A549 (cell line): ENCODE results near the gene NANS. TPM values are rescaled to one million over a fixed set of nuclear protein-coding genes. Genes with fewer than 3 reads are reported as not detected.

ENCODE experiments used
- ATAC-seq, 2 experiments: fragments of 200-7000 bp in 1 of 2; fragments of >200 bp in 1 of 2; cut with Nextera tagmentation in 1 of 2; cut with Tn5 transposase in 1 of 2; 3 replicates each; pipeline versions ENCODE4 v1.8.0 to v1.9.1; 2018 to 2020; ENCODE audit warnings: mild to moderate bottlenecking in 1 of 2, moderate library complexity in 1 of 2
- CTCF ChIA-PET: fragments of 300-600 bp; sonication (Branson Sonifier 250); formaldehyde crosslinking; extraction: SDS; loops from one replicate; lab custom pipeline; 2021; ENCODE audit warnings: antibody characterized with exemption, inconsistent platforms; lab: Yijun Ruan, JAX
- POLR2A ChIA-PET: fragments of 350-600 bp; formaldehyde crosslinking; extraction: SDS; loops from one replicate; lab custom pipeline; 2021; ENCODE audit warnings: antibody characterized with exemption, inconsistent platforms; lab: Yijun Ruan, JAX
- DNase-seq, 2 experiments: peaks; one replicate each; pipeline versions ENCODE4 v3.0.0 to v3.0.0-alpha.2; 2011 to 2016; ENCODE audit warnings: low read depth in 1 of 2, low spot score in 1 of 2
- FAIRE-seq: peaks from 2 replicates; lab custom pipeline; 2011; peaks lifted over from hg19 to GRCh38; lab: Jason Lieb, UNC
- H3K27ac ChIP-seq, 2 experiments: fragments of >200 bp; sonication (Bioruptor Twin); formaldehyde crosslinking; 3 replicates each; pipeline ENCODE4 v1.5.1; 2016 to 2017
- H3K4me1 ChIP-seq: fragments of >200 bp; sonication (Bioruptor Twin); formaldehyde crosslinking; 3 replicates; pipeline ENCODE4 v1.6.1; 2016
- H3K4me2 ChIP-seq: fragments of >200 bp; sonication (Bioruptor Twin); formaldehyde crosslinking; 3 replicates; pipeline ENCODE4 v1.6.1; 2016
- H3K4me3 ChIP-seq: fragments of >200 bp; sonication (Bioruptor Twin); formaldehyde crosslinking; 3 replicates; pipeline ENCODE4 v1.5.1; 2016
- H3K9me3 ChIP-seq: fragments of >200 bp; sonication (Bioruptor Twin); formaldehyde crosslinking; 3 replicates; pipeline ENCODE4 v1.6.1; 2016
- BHLHE40 ChIP-seq: IDR thresholded peaks from 2 replicates; pipeline ENCODE4 v1.6.1; 2012; ENCODE audit warnings: low read depth, low read length, inconsistent platforms
- CBX2 ChIP-seq: fragments of 200-600 bp; sonication (generic); IDR thresholded peaks from 2 replicates; pipeline ENCODE4 v1.6.1; 2016; ENCODE audit warnings: low read depth, mild to moderate bottlenecking, borderline replicate concordance
- CBX8 ChIP-seq: fragments of 200-600 bp; sonication (generic); IDR thresholded peaks from 2 replicates; pipeline ENCODE4 v1.6.1; 2016
- CEBPB ChIP-seq, 2 experiments: fragments of >200 bp in 1 of 2; sonication (Bioruptor Twin) in 1 of 2; formaldehyde crosslinking in 1 of 2; IDR thresholded peaks; 2 replicates each; pipeline ENCODE4 v1.6.1; 2012 to 2016
- CHD2 ChIP-seq: fragments of 150-350 bp; IDR thresholded peaks from 2 replicates; pipeline ENCODE4 v1.6.1; 2014; ENCODE audit warnings: low read length; ENCODE audit not compliant: partially characterized antibody
- CHD4 ChIP-seq: fragments of 200-600 bp; sonication (generic); IDR thresholded peaks from 2 replicates; pipeline ENCODE4 v1.6.1; 2016; ENCODE audit warnings: antibody characterized with exemption, mild to moderate bottlenecking, borderline replicate concordance
- EHF ChIP-seq: fragments of 250-450 bp; sonication (Bioruptor Pico); IDR thresholded peaks from 2 replicates; pipeline ENCODE4 v1.5.0; 2020; ENCODE audit warnings: mild to moderate bottlenecking
- FOSL2 ChIP-seq, 2 experiments: fragments of 450-650 bp in 1 of 2; fragments of >200 bp in 1 of 2; sonication (Bioruptor Twin) in 1 of 2; formaldehyde crosslinking; IDR thresholded peaks; 2 replicates each; pipeline versions ENCODE4 v1.5.0 to v1.6.1; 2016 to 2020; ENCODE audit warnings: mild to moderate bottlenecking in 1 of 2, moderate library complexity in 1 of 2
- FOXS1 ChIP-seq: fragments of 250-450 bp; sonication (Bioruptor Pico); IDR thresholded peaks from 2 replicates; pipeline ENCODE4 v1.5.0; 2020; ENCODE audit warnings: mild to moderate bottlenecking, moderate library complexity
- GATA3 ChIP-seq: IDR thresholded peaks from 2 replicates; pipeline ENCODE4 v1.6.1; 2012; ENCODE audit warnings: borderline replicate concordance
- HDAC2 ChIP-seq: fragments of 200-600 bp; sonication (generic); IDR thresholded peaks from 2 replicates; pipeline ENCODE4 v1.6.1; 2016
- HEYL ChIP-seq: fragments of 250-450 bp; sonication (Bioruptor Pico); IDR thresholded peaks from 2 replicates; pipeline ENCODE4 v1.8.0; 2021; ENCODE audit warnings: mild to moderate bottlenecking, moderate library complexity
- HOXA7 ChIP-seq: fragments of 250-450 bp; sonication (Bioruptor Pico); IDR thresholded peaks from 2 replicates; pipeline ENCODE4 v1.5.0; 2020; ENCODE audit warnings: mild to moderate bottlenecking, moderate library complexity
- HOXB13 ChIP-seq: fragments of 250-450 bp; sonication (Bioruptor Pico); IDR thresholded peaks from 2 replicates; pipeline ENCODE4 v1.5.0; 2020; ENCODE audit warnings: low read depth, mild to moderate bottlenecking, moderate library complexity
- JUNB ChIP-seq: fragments of >200 bp; sonication (Bioruptor Twin); formaldehyde crosslinking; IDR thresholded peaks from 2 replicates; pipeline ENCODE4 v1.6.1; 2016
- KDM1A ChIP-seq: fragments of 200-600 bp; sonication (generic); IDR thresholded peaks from 2 replicates; pipeline ENCODE4 v1.6.1; 2016; ENCODE audit warnings: low read depth, mild to moderate bottlenecking
- KDM5A ChIP-seq: fragments of 200-600 bp; sonication (generic); IDR thresholded peaks from 2 replicates; pipeline ENCODE4 v1.6.1; 2016; ENCODE audit warnings: antibody characterized with exemption, mild to moderate bottlenecking
- MAFK ChIP-seq: fragments of 450-650 bp; IDR thresholded peaks from 2 replicates; pipeline ENCODE4 v1.6.1; 2014; ENCODE audit not compliant: partially characterized antibody
- MAZ ChIP-seq: fragments of 150-350 bp; IDR thresholded peaks from 2 replicates; pipeline ENCODE4 v1.6.1; 2014; ENCODE audit warnings: antibody characterized with exemption, low read depth, low read length, borderline replicate concordance
- NFE2L2 ChIP-seq: fragments of 150-350 bp; conservative IDR thresholded peaks from 2 replicates; pipeline ENCODE4 v1.6.1; 2014; ENCODE audit warnings: low read length
- NPAS2 ChIP-seq: fragments of 250-450 bp; sonication (Bioruptor Pico); IDR thresholded peaks from 2 replicates; pipeline ENCODE4 v1.8.0; 2022; ENCODE audit warnings: mild to moderate bottlenecking, moderate library complexity, borderline replicate concordance
- PHF8 ChIP-seq: fragments of 200-600 bp; sonication (generic); IDR thresholded peaks from 2 replicates; pipeline ENCODE4 v1.6.1; 2016; ENCODE audit warnings: low read depth, mild to moderate bottlenecking, antibody characterized with exemption, moderate library complexity, borderline replicate concordance
- POLR2A ChIP-seq: IDR thresholded peaks from 2 replicates; pipeline ENCODE4 v1.6.1; 2012; ENCODE audit warnings: mild to moderate bottlenecking, low read length
- POLR2AphosphoS2 ChIP-seq: conservative IDR thresholded peaks from 2 replicates; pipeline ENCODE4 v1.6.1; 2012; ENCODE audit warnings: low read length, improper control_type of control experiment, inconsistent platforms
- RAD21 ChIP-seq, 2 experiments: fragments of >200 bp in 1 of 2; sonication (Bioruptor Twin) in 1 of 2; formaldehyde crosslinking in 1 of 2; IDR thresholded peaks in 1 of 2; conservative IDR thresholded peaks in 1 of 2; 2 replicates in 1 of 2; 3 replicates in 1 of 2; pipeline ENCODE4 v1.6.1; 2012 to 2018; ENCODE audit warnings: inconsistent platforms in 1 of 2
- SMC3 ChIP-seq: fragments of >200 bp; sonication (Bioruptor Twin); formaldehyde crosslinking; IDR thresholded peaks from 3 replicates; pipeline ENCODE4 v1.6.1; 2018; ENCODE audit warnings: inconsistent platforms
- SREBF2 ChIP-seq: fragments of 450-650 bp; IDR thresholded peaks from 2 replicates; pipeline ENCODE4 v1.6.1; 2014; ENCODE audit warnings: mild to moderate bottlenecking, moderate library complexity
- TFCP2L1 ChIP-seq: fragments of 250-450 bp; sonication (Bioruptor Pico); IDR thresholded peaks from 2 replicates; pipeline ENCODE4 v1.5.0; 2021; ENCODE audit warnings: mild to moderate bottlenecking
- ZC3H11A ChIP-seq: fragments of 450-650 bp; IDR thresholded peaks from 2 replicates; pipeline ENCODE4 v1.6.1; 2014; ENCODE audit warnings: antibody characterized with exemption, mild to moderate bottlenecking
- ZFP36 ChIP-seq: fragments of 450-650 bp; IDR thresholded peaks from 2 replicates; pipeline ENCODE4 v1.6.1; 2014; ENCODE audit warnings: borderline replicate concordance; ENCODE audit not compliant: partially characterized antibody
- WGBS: methylation state at CpG from one replicate; pipeline ENCODE4 v1.1.6; 2017; ENCODE audit errors: missing lambda C conversion rate; 5-methylcytosine and 5-hydroxymethylcytosine counted together
- polyA minus RNA-seq: library from RNA; depleted of rRNA, polyadenylated mRNA; stranded (reverse); fragments of >200 nt; gene quantifications from 2 replicates; pipeline ENCODE4 v1.2.3, GENCODE V29; 2011; rRNA and poly(A)+ RNA removed
- polyA plus RNA-seq, 4 experiments: library from polyadenylated mRNA; depleted of rRNA in 3 of 4; stranded (reverse); fragments of >200 nt; fragmentation: RNase III in 1 of 4; extraction: RNeasy Plus Mini Kit Qiagen cat#74134 plus additional on column Dnase treatment in 1 of 4; gene quantifications; 2 replicates in 3 of 4; 3 replicates in 1 of 4; pipeline ENCODE4 v1.2.3, GENCODE V29; 2011 to 2017
- TF ChIP-seq, protein P1 (sequence below): IDR thresholded peaks from 2 replicates; pipeline ENCODE4 v1.6.1; 2012; ENCODE audit warnings: low read depth, borderline replicate concordance
- TF ChIP-seq, protein P2 (sequence below): fragments of >200 bp; sonication (Bioruptor Twin); formaldehyde crosslinking; IDR thresholded peaks from 3 replicates; pipeline ENCODE4 v1.6.1; 2016
- TF ChIP-seq, protein P3 (sequence below): IDR thresholded peaks from 2 replicates; pipeline ENCODE4 v1.6.1; 2012
- TF ChIP-seq, protein P4 (sequence below): fragments of 250-450 bp; sonication (Bioruptor Pico); IDR thresholded peaks from 2 replicates; pipeline ENCODE4 v1.5.0; 2021; ENCODE audit warnings: mild to moderate bottlenecking, moderate library complexity, borderline replicate concordance
- TF ChIP-seq, protein P5 (sequence below): fragments of 250-450 bp; sonication (Bioruptor Pico); IDR thresholded peaks from 2 replicates; pipeline ENCODE4 v1.5.0; 2020; ENCODE audit warnings: low read depth, mild to moderate bottlenecking, moderate library complexity

The NANS gene, protein sequence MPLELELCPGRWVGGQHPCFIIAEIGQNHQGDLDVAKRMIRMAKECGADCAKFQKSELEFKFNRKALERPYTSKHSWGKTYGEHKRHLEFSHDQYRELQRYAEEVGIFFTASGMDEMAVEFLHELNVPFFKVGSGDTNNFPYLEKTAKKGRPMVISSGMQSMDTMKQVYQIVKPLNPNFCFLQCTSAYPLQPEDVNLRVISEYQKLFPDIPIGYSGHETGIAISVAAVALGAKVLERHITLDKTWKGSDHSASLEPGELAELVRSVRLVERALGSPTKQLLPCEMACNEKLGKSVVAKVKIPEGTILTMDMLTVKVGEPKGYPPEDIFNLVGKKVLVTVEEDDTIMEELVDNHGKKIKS
- 66.6 and 70.2 TPM in 2 replicates for polyA plus RNA-seq (2011; rRNA removed)
- polyA plus RNA-seq (2012; cell fraction: cytosol; rRNA removed): 61.8 and 67.8 TPM in 2 replicates
- polyA plus RNA-seq (2012; cell fraction: nucleus; rRNA removed): 43.6 and 58.5 TPM in 2 replicates
- polyA plus RNA-seq (2017; fragmentation: RNase III; extraction: RNeasy Plus Mini Kit Qiagen cat#74134 plus additional on column Dnase treatment): 53.3 to 58.2 TPM (median 56.8 TPM) in 3 replicates
- polyA minus RNA-seq: 43.5 and 51.4 TPM in 2 replicates

DNA sequence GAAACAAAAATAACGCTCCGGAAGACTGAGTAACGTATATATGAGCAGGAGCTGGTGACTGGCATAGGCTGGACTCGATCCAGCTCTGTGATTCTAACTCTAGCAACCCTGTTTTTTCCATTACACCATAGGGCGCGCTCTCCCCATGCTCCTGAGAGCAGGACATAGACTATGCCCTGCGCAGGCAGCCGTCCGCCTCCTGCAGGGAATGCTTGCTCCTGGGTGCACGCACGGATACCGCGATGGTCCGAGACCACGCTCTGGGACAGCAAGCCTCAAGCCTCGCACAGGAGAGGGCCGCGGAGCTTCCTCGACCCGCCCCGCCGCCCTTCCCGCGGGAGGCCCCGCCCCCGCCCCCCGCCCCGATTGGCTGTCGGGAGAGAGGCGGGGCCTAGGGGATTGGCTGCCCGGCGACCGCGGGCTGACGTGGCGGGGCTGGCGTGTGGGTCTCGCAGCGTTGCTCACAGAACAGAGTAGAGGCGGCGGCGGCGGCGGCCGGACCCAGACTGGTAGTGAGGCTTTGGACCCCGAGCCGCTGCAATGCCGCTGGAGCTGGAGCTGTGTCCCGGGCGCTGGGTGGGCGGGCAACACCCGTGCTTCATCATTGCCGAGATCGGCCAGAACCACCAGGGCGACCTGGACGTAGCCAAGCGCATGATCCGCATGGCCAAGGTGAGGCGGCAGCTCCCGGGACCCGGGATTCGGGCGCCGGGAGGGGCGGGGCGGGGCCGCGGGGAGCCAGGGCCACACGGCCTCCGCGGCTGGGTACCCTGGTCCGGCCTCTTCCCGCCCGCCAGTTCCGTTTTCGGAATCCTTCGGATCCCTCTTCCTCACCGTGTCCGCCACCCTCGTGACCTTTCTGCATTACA is at the start of gene NANS:
NANS (plus strand) TSS at position 464 of the 869 bp plus-strand sequence; CDS start at position 541, 77 bp downstream.
- Histone ChIP-seq H3K9me3 (no peaks in the 10 kb centered on the region), H3K27ac (peak within 1 kb of the TSS; percentile 86 to 93), H3K4me2 (peak within 1 kb of the TSS; percentile 97), H3K4me1 (peaks cover 16% of the 10 kb centered on the region; the same call in 2 of the 3 replicates), H3K4me3 (peak within 1 kb of the TSS; percentile 70)
- POLR2A ChIA-PET: interaction anchor here (0.6 to 2.1 kb wide), 30 partner anchors 9 to 423 kb away, joined by 3 to 17 read pairs (median 5); partner anchors contain the start of genes ANP32B, NCBP1, TBC1D2 and TRMO
- ATAC-seq (peak; percentile 96 to 98), DNase-seq (peak; percentile 91 to 96), FAIRE-seq (no peak)
- CTCF ChIA-PET: interaction anchor here (0.9 to 10.9 kb wide), 8 partner anchors 17 to 207 kb away, joined by 3 to 84 read pairs (median 4); no protein-coding TSS in a partner anchor
- 1% methylated on average over 23 of the region's 80 CpGs for WGBS
- no peak for TF ChIP-seq EHF (CRISPR knock-in tag)
- peak; percentile 92 for TF ChIP-seq POLR2A
- no peak for TF ChIP-seq KDM1A
- TF ChIP-seq CHD2: peak; percentile 92
- TF ChIP-seq ZFP36: no peak
- no peak for TF ChIP-seq JUNB
- TF ChIP-seq, protein P1, sequence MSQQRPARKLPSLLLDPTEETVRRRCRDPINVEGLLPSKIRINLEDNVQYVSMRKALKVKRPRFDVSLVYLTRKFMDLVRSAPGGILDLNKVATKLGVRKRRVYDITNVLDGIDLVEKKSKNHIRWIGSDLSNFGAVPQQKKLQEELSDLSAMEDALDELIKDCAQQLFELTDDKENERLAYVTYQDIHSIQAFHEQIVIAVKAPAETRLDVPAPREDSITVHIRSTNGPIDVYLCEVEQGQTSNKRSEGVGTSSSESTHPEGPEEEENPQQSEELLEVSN: 0 out of 2 replicates have a peak, but pooled peaks have one; percentile 57
- no peak for TF ChIP-seq HEYL (CRISPR knock-in tag)
- TF ChIP-seq KDM5A: no peak
- TF ChIP-seq HOXB13 (CRISPR knock-in tag): no peak
- no peak; the same call in 2 of the 3 replicates for TF ChIP-seq SMC3
- no peak for TF ChIP-seq RAD21 (conservative IDR thresholded peaks at IDR 0.05 in 1 of 2, IDR thresholded peaks at IDR 0.05 in 1 of 2)
- no peak for TF ChIP-seq NFE2L2
- no peak for TF ChIP-seq MAFK
- TF ChIP-seq FOSL2 (IDR thresholded peaks at IDR 0.05): no peak
- TF ChIP-seq FOSL2 (CRISPR knock-in tag; IDR thresholded peaks at IDR 0.05): no peak
- no peak for TF ChIP-seq POLR2AphosphoS2
- no peak for TF ChIP-seq HOXA7 (CRISPR knock-in tag)
- no peak for TF ChIP-seq NPAS2
- 0 out of 2 replicates have a peak, but pooled peaks have one; percentile 19 for TF ChIP-seq SREBF2
- TF ChIP-seq, protein P2, sequence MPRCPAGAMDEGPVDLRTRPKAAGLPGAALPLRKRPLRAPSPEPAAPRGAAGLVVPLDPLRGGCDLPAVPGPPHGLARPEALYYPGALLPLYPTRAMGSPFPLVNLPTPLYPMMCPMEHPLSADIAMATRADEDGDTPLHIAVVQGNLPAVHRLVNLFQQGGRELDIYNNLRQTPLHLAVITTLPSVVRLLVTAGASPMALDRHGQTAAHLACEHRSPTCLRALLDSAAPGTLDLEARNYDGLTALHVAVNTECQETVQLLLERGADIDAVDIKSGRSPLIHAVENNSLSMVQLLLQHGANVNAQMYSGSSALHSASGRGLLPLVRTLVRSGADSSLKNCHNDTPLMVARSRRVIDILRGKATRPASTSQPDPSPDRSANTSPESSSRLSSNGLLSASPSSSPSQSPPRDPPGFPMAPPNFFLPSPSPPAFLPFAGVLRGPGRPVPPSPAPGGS: peak; percentile 96
- TF ChIP-seq HDAC2: no peak
- TF ChIP-seq MAZ: no peak
- peak; percentile 62; the same call in 1 of the 2 replicates for TF ChIP-seq PHF8
- TF ChIP-seq BHLHE40: no peak
- TF ChIP-seq, protein P3, sequence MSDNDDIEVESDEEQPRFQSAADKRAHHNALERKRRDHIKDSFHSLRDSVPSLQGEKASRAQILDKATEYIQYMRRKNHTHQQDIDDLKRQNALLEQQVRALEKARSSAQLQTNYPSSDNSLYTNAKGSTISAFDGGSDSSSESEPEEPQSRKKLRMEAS: peak; percentile 75
- TF ChIP-seq, protein P4, sequence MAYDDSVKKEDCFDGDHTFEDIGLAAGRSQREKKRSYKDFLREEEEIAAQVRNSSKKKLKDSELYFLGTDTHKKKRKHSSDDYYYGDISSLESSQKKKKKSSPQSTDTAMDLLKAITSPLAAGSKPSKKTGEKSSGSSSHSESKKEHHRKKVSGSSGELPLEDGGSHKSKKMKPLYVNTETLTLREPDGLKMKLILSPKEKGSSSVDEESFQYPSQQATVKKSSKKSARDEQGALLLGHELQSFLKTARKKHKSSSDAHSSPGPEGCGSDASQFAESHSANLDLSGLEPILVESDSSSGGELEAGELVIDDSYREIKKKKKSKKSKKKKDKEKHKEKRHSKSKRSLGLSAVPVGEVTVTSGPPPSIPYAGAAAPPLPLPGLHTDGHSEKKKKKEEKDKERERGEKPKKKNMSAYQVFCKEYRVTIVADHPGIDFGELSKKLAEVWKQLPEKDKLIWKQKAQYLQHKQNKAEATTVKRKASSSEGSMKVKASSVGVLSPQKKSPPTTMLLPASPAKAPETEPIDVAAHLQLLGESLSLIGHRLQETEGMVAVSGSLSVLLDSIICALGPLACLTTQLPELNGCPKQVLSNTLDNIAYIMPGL (CRISPR knock-in tag): no peak
- peak; percentile 42 for TF ChIP-seq GATA3
- no peak for TF ChIP-seq CHD4
- TF ChIP-seq, protein P5, sequence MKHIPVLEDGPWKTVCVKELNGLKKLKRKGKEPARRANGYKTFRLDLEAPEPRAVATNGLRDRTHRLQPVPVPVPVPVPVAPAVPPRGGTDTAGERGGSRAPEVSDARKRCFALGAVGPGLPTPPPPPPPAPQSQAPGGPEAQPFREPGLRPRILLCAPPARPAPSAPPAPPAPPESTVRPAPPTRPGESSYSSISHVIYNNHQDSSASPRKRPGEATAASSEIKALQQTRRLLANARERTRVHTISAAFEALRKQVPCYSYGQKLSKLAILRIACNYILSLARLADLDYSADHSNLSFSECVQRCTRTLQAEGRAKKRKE (CRISPR knock-in tag): no peak
- no peak for TF ChIP-seq FOXS1 (CRISPR knock-in tag)
- TF ChIP-seq ZC3H11A: no peak
- no peak for TF ChIP-seq CBX2
- TF ChIP-seq TFCP2L1: no peak
- no peak for TF ChIP-seq CEBPB (IDR thresholded peaks at IDR 0.05)
- TF ChIP-seq CBX8: no peak
